RWPE1 (cell line): ENCODE measurements around the gene HS3ST6.
A peak's percentile ranks its signal among the peaks of the same experiment; 100 is the strongest.
"Not testable (repeated sequence)": the region's sequence is repeated elsewhere in the genome, so short reads cannot be mapped to it uniquely, and the experiment has no call there.

Experiments
- CTCF ChIA-PET: fragments of 350-600 bp; sonication (Branson Sonifier 250); formaldehyde crosslinking; extraction: SDS; loops from one replicate; lab custom pipeline; 2021; lab: Yijun Ruan, JAX
- POLR2A ChIA-PET: fragments of 400-600 bp; formaldehyde crosslinking; extraction: SDS; loops from one replicate; lab custom pipeline; 2020; ENCODE audit warnings: antibody characterized with exemption; ENCODE audit not compliant: low non-redundant PET; lab: Yijun Ruan, JAX
- DNase-seq: peaks from one replicate; pipeline ENCODE4 v3.0.0; 2012; ENCODE audit warnings: low spot score
- H3K27ac ChIP-seq: fragments of 450-650 bp; 2 replicates; pipeline ENCODE4 v1.5.1; 2017
- TF ChIP-seq, protein P1 (sequence below): fragments of 450-650 bp; conservative IDR thresholded peaks from 2 replicates; pipeline ENCODE4 v1.5.1; 2017; ENCODE audit warnings: low read depth, mild to moderate bottlenecking

HS3ST6 gene

DNA sequence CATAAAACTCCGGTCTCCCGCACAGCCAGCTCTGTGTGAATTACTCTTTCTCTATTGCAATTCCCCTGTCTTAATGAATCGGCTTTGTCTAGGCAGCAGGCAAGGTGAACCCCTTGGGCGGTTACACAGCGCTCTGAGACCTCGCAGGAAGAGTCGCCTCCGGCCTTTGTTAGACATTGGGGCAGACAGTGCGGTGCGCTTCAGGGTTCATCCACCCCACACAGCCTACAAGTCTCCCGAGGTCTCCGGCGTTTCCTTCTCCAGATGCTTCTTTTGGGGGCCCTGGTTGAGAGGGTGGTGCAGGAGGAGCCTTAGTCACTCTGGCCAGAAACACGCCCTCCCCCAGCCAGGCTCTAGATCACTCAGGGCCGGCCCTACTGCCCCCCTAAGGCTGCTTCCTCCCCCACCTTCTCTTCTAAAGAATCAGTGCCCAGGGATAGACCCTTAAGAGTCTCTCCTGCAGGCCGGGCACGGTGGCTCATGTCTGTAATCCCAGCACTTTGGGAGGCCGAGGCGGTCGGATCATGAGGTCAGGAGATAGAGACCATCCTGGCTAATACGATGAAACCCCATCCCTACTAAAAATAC lies 26.5 kb upstream of the HS3ST6 start:
- POLR2A ChIA-PET, result interaction anchor here (0.7 kb wide), 1 partner anchor 8 kb away, joined by 3 read pairs; no protein-coding TSS in a partner anchor
- no peak overlapping the region for H3K27ac ChIP-seq
- TF ChIP-seq, protein P1, sequence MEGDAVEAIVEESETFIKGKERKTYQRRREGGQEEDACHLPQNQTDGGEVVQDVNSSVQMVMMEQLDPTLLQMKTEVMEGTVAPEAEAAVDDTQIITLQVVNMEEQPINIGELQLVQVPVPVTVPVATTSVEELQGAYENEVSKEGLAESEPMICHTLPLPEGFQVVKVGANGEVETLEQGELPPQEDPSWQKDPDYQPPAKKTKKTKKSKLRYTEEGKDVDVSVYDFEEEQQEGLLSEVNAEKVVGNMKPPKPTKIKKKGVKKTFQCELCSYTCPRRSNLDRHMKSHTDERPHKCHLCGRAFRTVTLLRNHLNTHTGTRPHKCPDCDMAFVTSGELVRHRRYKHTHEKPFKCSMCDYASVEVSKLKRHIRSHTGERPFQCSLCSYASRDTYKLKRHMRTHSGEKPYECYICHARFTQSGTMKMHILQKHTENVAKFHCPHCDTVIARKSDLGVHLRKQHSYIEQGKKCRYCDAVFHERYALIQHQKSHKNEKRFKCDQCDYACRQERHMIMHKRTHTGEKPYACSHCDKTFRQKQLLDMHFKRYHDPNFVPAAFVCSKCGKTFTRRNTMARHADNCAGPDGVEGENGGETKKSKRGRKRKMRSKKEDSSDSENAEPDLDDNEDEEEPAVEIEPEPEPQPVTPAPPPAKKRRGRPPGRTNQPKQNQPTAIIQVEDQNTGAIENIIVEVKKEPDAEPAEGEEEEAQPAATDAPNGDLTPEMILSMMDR, result no peak
- CTCF ChIA-PET, result interaction anchor here (0.7 kb wide), 2 partner anchors 28 to 107 kb away, joined by 3 read pairs; no protein-coding TSS in a partner anchor
- no peak for DNase-seq

DNA sequence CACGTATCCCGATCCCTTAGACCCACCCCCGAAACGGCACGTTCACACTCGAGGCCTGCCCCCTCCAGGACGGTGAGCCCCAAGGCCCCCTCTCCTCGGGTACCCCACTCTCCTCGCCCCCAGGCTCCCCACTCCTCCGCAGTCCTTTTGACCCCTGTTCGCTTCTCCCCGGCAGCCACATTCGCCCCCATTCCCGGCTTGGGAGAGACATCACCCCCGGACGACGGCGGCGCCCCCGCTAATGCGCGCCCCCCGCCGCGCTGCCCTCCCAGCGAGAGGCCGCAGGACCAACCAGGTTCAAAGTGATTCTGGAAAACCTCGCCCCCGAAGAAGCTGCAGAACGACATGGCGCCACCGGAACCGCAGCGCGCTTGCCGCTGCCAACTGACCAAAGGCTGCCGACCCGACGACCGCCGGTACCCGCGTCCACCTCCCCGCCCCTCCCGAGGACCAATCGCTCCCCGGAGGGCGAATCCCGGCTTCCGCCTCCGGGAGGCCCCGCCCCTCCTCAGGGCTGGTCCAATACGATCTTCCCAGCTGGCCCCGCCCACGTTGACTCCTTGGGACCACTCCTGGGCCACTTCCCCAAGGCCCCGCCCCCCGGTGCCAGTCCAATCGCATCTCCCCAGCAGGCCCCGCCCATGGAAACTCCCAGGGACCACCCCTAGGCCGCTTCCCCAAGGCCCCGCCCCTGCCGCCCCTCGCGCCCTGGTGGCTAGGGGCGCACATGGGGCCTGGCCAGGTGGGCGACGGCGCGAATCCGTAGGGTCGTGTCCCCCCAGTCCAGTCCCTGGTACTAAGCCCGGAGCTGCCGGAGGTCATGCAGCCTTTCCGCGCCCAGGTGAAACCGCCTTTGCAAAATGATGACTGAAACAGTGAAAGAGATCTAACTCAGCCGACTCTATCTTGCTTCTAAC lies 24.9 kb upstream of the HS3ST6 start, which contains the start of gene MSRB1:
Gene MSRB1 (minus strand): TSS at position 390 of the 917 bp plus-strand sequence. CDS start 43 bp downstream, at position 347.
- ChIA-PET CTCF (no interaction called here), POLR2A (interaction anchor here (0.5 to 1.0 kb wide), 4 partner anchors 16 to 43 kb away, joined by 3 to 5 read pairs (median 3); partner anchors contain the start of gene NDUFB10)
- DNase-seq, result peak; percentile 98
- TF ChIP-seq, protein P1, result no peak
- peak within 1 kb of the TSS; percentile 73 for H3K27ac ChIP-seq

DNA sequence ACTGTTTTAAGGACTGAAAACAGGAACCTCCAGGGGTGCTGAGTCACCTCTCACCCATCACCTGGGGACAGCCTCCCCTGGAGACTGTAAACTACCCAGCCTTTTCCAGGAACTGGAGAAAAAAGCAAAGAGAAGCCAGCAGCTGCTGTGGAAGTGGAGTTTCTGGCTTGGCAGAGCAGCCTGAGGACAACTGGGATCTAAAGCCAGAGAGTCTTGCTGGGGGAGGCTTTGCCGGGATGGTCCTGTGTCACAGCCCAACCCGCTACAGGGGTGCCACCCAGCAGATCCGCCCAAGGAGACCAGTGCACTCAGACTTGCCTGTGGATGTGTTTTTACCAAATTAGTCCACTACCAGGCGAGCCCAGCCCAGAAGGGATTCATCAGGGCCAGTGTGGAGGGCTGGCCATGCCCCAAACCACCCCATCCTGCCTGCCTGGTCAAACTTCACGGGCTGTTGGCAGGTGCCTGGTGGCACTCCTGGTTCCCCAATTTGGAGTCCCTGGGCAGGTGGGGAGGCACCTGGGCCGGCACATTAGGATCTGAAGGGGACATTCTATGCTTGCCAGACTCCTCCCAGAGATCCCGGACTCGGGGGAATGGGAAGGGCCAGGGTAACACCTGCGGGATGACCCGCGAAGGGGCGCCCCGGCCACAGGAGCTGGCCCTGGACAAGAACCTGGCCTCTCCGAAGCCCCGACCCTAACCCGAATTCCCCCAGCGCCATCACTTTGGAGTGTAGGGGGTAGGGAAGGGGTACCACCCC lies 24.0 kb upstream of the HS3ST6 start:
- ChIA-PET CTCF (interaction anchor here (0.6 to 2.1 kb wide), 2 partner anchors 10 to 13 kb away, joined by 4 to 12 read pairs; no protein-coding TSS in a partner anchor), POLR2A (no interaction called here)
- TF ChIP-seq, protein P1, result no peak
- peak overlapping the region; percentile 73 for H3K27ac ChIP-seq
- peak; percentile 30 for DNase-seq

DNA sequence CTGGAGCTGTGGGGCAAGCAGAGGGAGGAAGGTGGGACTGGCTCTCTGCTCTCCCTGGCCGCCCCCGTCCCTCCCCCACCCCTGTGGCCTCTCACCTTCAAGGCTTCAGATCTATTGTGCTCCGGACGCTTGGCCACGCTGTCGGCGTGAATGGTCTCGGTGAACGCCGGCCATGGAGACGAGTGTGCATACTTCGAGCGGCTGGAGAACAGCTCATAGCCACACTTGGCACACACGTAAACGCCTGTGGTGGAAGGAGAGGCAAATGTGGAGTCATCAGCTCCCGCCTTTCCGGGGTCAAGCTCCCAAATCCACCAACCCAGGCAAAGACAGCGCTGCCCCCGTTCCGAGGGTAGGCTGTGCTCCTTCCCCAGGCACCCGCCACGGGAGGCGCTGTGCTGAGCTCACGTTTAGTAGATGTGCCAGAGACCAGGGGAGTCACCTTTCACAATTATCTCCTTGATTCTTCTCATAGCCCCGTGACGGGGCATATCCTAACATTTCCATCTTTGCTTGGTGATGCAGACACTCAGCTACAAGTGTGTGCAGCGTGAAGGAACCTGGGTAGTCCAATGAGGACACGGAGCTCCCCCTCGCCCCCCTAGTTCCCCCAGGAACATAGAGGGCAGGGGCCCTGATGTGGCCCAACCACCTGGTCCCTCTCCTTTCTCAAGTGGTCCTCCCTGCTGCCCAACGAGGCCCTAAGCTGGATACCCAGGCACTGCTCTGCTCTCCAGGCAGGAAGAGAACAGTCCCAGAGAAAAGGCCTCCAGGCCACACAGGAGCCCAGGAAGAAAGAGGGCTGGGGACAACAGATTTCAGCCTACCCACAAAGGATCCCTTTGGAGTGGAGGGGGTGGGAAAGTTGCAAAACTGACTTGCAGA lies 23.2 kb upstream of the HS3ST6 start:
- ChIA-PET CTCF (interaction anchor here (0.6 to 2.1 kb wide), 3 partner anchors 9 to 73 kb away, joined by 3 to 12 read pairs (median 4); no protein-coding TSS in a partner anchor), POLR2A (interaction anchor here (0.5 kb wide), 1 partner anchor 32 kb away, joined by 4 read pairs; no protein-coding TSS in a partner anchor)
- TF ChIP-seq, protein P1, result no peak
- H3K27ac ChIP-seq, result peak overlapping the region; percentile 73
- DNase-seq, result no peak

DNA sequence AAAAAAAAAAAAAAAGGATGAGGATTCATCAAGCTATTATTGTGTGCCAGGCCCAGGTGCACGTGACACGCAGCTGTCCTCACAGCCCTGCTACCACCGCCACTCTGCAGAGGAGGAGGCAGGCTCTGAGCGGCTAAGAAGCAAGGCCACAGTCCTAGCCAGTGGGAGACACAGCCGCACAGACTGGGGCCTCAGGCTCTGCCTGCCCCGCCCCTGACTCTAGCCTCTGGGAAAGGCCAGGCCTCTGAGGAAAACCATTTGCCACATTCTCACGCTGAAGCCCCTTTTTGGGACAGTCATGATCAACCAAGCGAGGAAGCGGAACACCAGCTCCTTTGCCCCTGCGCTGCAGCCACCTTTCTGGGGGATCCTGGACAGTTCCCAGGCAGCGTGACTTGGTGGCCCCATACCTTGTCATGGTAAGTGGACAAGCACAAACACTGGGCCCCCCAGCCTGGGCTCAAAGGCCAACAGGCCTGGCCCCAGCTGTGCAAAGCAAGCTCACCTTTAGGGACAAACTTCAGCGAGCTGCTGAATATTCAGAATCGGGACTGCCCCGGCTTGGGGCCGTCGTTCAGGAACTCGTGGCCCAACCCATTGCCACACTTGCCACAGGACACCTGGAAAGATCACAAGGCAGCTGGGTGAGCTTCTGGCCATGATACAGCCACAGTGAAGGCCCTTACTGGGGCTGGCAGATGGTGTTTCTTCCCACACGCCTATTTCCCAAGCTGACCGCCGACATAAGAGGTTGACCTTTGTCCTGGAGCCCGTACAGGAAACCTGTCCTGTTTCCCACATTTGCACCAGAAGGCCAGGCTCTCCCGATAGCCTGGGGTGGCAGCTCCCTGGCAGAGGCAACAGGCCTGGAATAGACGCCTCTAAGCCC lies 22.3 kb upstream of the HS3ST6 start:
- TF ChIP-seq, protein P1, result no peak
- peak overlapping the region; percentile 73; the same call in 1 of the 2 replicates for H3K27ac ChIP-seq
- ChIA-PET POLR2A (interaction anchor here (0.5 kb wide), 1 partner anchor 33 kb away, joined by 4 read pairs; no protein-coding TSS in a partner anchor), CTCF (interaction anchor here (0.6 to 2.1 kb wide), 3 partner anchors 11 to 330 kb away, joined by 3 to 12 read pairs (median 3); no protein-coding TSS in a partner anchor)
- DNase-seq, result no peak

DNA sequence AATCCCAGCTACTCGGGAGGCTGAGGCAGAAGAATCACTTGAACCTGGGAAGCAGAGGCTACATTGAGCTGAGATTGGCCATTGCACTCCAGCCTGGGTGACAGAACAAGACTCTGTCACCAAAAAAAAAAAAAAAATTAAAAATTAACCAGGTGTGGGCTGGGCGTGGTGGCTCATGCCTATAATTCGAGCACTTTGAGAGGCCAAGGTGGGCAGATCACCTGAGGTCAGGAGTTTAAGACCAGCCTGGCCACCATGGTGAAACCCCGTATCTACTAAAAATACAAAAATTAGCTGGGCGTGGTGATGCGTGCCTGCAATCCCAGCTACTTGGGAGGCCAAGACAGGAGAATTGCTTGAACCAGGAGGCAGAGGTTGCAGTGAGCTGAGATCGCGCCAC lies 21.6 kb upstream of the HS3ST6 start:
- H3K27ac ChIP-seq, result 0 out of 2 replicates have a peak overlapping the region, but pooled peaks have one; percentile 73
- POLR2A ChIA-PET, DNase-seq: not testable (repeated sequence)
- CTCF ChIA-PET, result interaction anchor here (2.1 kb wide), 1 partner anchor 10 kb away, joined by 12 read pairs; no protein-coding TSS in a partner anchor
